Caki2 (cell line): ENCODE measurements around the gene GSDME. TPM values are rescaled to one million over a fixed set of nuclear protein-coding genes. Genes with fewer than 3 reads are reported as not detected.

Experiments
- DNase-seq: peaks from one replicate; pipeline ENCODE4 v3.0.0-alpha.2; 2015; ENCODE audit warnings: low read depth
- in situ Hi-C: cut with HindIII; loops from 2 replicates; pipeline ENCODE4 v1.10.0; 2016; ENCODE audit warnings: low sequenced_read_pairs, low pct_unique_long_range_greater_than_20kb, mixed read lengths
- total RNA-seq: library from RNA; depleted of rRNA; stranded (reverse); fragments of >200 nt; shearing (Covaris generic); gene quantifications from 2 replicates; pipeline ENCODE4 v1.2.3, GENCODE V29; 2014; ENCODE audit warnings: low replicate concordance

The GSDME gene
- total RNA-seq, 1 experiment from 2014 or later = 25.0 TPM

GRCh38 chr7:24728503-24729364 is 28.5 kb downstream of the GSDME start:
- in situ Hi-C loops = no loop called here
- no peak for DNase-seq

DNA sequence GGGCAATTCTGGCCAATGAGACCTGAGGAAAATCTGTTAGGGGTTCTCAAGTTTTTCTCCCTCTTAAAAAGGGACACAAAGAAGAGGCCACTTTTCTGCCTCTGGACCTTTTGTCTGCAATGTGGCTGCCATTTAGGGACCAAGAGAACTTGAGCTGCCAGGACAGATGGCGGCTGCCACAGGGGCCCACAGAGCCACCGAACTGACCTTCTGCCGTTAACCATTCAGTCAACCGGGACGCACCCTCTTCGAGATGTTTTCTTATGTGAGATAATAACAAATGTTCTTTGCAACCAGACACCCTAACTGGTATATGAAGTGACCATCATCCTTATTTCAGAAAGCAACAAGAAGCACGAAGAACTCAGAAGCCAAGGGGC is 29.2 kb downstream of the GSDME start:
- in situ Hi-C loops = no loop called here
- DNase-seq = no peak

- no peak for DNase-seq
- in situ Hi-C loops = no loop called here
Observed at GRCh38 chr7:24727154-24728120, 29.8 kb downstream of the GSDME start.

DNA sequence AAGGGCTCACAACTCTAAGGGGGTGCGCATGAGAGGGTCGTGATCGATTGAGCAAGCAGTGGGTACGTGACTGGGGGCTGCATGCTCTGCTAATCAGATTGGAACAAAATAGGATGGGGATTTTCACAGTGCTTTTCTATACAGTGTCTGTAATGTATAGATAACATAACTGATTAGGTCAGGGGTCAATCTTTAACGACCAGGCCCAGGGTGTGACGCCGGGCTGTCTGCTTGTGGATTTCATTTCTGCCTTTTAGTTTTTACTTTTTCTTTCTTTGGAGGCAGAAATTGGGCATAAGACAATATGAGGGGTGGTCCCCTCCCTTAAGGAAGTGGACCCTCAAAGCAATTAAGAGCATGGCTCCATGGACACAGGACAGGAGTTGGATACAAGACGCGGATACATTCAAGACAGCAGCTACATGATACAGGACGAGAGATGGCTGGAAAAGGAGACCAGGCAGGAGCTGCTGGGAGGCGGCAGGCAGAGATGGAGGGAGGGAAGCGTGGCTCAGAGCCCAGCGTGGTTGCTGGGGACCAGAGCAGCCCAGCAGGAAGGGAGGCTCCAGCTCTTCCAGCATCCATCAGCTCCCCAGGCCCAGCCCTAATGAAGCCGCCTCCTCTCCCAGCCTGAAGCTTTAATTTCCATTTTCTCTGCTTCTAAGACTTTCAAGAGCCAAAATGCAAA is 31.6 kb downstream of the GSDME start:
- no peak for DNase-seq
- in situ Hi-C loops = no loop called here

- in situ Hi-C loops = no loop called here
Observed at GRCh38 chr7:24724451-24725190, 32.6 kb downstream of the GSDME start.

GRCh38 chr7:24723178-24723530 is 34.1 kb downstream of the GSDME start:
- no peak for DNase-seq
- in situ Hi-C loops = no loop called here

More at GRCh38 chr7:24724451-24725190, 32.6 kb downstream of the GSDME start:
- DNase-seq = no peak

DNA sequence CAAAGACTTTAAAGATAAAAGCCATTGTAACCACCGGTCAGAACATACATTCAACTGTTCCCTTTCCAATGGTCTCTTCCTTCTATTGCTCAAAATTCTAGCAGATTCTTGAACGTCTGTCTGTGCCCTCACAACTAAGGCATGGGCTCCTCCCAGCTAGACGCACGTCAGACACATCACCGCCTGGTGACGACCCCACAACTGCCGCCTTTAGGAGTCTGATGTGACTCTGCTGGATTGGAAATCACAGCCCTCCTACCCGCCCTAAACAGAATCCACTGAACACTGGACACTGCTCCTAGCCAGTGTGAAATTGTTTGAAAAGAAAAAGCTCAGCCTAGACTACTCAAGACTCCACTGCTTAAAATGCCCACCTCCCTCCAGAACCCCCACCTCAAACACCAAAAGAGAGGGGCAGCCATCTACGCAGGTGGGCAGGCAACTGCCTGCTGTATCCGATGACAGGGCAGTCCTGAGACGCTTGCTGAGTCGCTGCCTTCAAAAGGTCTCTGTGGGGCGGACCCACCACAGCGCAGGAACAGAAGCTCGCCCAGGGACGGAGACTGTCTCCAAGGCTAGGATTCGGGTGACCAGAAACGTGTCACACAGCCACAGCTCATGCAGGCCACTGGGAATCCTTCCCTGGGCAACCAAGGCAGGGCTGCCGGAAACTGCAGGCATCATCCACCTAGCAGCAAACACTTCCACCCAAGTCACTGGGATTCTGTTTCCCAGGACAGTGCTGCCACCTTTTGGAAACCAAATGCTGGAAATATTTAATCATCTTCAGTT is 34.7 kb downstream of the GSDME start:
- DNase-seq = no peak
- in situ Hi-C loops = no loop called here

DNA sequence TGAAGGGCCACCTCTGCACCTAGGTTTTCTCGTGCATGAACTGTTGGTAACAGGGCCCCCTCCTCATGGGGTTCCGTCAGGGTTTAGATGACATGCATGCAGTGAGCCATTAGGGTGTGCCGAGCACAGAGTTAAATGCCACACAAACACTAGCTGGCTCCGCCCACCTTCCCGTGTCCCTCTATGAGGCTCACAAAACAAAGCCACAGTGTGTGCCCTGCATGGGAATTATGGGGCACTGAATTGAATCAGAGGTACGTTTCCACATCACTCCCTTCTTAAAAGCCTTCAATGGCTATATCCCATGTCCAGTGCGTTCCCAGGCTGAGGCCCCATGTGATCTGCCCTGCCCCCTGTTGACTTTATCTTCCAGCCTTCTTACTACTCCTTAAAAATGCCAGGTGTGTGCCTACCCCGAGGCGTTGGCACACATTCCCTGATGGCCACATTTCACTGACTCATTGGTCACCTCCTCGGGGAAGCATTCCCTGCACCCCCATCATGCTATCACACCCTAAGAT is 35.7 kb downstream of the GSDME start:
- in situ Hi-C loops = no loop called here
- no peak for DNase-seq

DNA sequence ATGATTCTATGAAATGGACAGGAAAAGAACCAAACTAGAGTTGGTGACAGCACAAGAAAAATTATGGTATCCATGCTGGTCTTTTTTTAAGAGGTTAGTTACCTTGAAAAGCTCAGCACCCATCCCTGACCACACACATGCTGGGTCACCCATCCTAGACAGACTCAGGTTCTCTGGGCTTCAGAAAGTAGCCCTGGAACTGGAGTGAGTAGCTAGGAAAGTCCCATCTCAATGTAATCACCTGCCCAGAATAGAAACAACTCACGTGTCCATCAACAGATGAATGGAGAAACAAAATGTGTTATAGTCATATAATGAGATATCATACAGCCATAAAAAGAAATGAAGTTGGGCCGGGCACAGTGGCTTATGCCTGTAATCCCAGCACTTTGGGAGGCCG is 37.0 kb downstream of the GSDME start:
- no peak for DNase-seq
- in situ Hi-C loops = no loop called here

DNA sequence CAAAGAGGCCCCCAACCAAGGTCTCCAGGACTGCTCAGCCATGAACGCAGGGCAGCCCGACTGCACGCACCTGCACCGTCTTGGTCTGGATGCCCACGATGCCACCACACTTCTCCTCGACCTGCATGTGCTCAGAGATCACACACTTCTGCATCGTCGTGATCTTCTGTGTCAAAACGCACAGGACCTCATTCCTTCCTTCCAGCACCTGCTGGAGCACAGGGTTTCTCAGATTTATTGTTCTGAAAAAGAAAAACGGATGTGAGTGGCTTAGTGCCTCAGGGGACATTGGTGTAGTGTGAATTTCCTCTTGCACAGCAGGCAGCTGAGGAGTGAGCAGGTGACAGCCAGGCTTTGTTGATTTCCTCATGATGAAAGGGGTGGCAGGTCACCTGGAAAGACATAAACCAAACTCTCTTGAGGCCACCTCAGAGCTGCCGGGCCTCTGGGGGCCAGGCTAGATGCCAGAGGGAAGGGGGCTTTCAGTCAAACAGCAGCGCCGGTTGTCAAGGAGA is 38.2 kb downstream of the GSDME start:
- no peak for DNase-seq
- in situ Hi-C loops = no loop called here

- in situ Hi-C loops = no loop called here
- no peak for DNase-seq
Observed at GRCh38 chr7:24718431-24718831, 38.8 kb downstream of the GSDME start.

- in situ Hi-C loops = no loop called here
- DNase-seq = no peak
Observed at GRCh38 chr7:24717694-24718320, 39.5 kb downstream of the GSDME start.

DNA sequence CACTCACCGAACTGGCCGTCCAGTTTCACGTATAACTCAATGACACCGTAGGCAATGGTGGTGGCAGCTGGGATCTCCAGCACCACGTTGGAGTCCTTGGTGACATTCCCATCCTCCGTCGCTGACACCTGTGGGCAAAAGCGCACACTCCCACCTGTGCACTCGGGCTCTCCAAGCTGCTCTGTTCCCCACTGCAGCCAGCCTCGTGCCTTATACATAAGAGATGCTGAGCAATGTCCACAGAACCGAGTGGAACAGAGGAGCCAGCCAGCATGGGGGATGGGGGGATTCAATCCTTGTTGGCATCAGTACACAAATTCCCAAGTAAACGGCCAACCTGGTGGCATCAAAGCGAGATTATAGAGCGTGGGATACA is 40.0 kb downstream of the GSDME start:
- in situ Hi-C loops = no loop called here
- no peak for DNase-seq

GRCh38 chr7:24716480-24717246 is 40.6 kb downstream of the GSDME start:
- in situ Hi-C loops = no loop called here
- DNase-seq = no peak

DNA sequence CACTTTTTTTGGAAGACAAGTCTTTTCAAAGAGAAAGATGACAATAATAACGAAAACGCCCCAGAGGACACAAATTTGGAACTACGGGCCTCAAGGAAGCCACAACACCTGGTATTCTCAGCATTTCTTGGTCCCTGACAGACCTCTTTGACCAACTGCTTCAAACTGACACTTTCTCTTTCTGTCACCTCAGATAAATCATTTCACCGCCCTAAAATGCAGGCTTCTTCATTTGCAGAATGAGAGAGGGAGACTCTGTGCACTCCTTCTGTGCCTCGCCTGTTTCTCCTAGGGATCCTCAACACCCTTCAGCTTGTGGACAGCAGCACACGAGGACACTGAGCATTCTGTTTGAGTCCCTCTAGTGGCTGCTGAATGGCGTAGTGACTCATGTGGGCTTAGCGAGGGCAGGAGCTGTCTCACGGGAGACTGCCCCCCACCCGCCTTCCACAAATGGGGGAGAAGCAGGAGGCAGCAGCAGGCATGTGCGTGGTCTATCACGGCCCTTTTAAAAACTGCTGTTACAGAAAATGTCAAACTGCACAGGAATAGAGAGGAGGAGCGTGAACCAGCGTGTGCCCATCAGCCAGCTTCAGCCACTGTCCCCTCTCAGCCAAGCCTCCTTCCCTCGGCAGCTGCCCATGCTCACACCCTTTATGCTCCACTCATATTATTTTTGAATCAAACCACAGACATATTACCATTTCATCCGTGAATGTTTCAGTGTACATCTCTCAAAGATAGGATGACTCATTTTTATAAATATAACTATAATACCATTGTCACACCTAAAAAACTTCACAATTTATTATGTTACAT is 41.4 kb downstream of the GSDME start:
- in situ Hi-C loops = no loop called here
- peak; percentile 41 for DNase-seq
